A549 treated with RU486 at 1 μM for 4 hours (cell line): ENCODE data around the gene CDKN2C. TPM values are rescaled to one million over a fixed set of nuclear protein-coding genes. Genes with fewer than 3 reads are reported as not detected.

Experiments used
- total RNA-seq: library from RNA; stranded (reverse); fragments of 200-300 nt; extraction: Qiagen RNA extraction; gene quantifications from 5 replicates; pipeline ENCODE4 v1.2.3, GENCODE V29; 2022; ENCODE audit warnings: low read depth

CDKN2C gene
- 10.4 to 12.7 TPM (median 11.7 TPM) in 5 replicates for total RNA-seq

GRCh38 chr1:50969611-50970508, at the start of gene CDKN2C:
Gene CDKN2C (plus strand): TSS chr1:50970245. CDS start chr1:50970369, 124 bp downstream.

DNA sequence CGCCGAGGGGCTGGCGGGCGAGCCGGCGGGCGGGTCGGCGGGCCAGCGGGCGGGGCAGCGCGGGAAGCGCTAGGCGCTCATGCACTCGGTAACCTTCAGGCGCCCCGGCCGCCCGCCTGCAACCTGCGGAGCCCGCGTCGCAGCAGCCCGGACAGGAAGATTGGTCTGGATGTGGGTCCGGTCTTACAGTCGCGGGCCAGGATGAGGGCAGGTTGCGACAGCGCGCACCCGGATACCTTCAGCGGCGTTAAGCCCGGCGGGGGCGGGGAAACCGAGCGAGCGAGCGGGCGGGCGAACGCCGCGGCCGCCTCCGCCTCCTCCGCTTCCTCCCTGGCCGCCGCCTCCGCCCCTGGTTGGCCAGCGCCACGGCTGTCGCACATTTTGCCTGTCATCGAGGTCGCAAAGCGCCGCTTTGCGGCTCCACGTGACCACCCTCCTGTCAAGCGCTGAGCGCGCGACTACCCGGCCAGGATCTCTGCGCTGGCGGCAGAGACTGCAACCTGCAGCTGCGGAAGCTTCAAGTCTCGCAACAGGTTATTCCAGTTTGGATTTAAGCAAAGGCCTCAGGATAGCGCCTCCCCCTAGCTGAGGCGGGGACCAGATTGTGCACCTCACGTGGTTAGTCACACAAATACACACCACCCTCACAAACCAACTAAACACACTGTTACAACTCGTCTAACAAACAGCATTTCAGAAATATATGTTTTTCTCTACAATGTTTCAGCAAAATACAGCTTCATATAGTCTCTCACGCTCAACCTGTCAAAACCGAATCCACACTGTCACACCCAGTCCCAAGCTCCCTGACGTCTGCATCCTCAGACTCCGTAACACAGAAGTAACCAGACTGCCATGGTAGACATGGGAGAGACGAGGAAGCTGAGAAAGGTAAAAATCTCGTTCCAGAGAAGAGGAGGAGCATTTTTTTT, 9.9 kb upstream of the CDKN2C start, which contains the start of gene FAF1:
Gene FAF1, minus strand, starts transcription at position 355 of the 932 bp plus-strand sequence. CDS start 456 bp downstream, outside the sequence.

Other genes starting within 250 kb of the CDKN2C start
- 37.0 to 41.8 TPM (median 39.0 TPM) in 5 replicates for gene FAF1, start 10.0 kb upstream of the CDKN2C start, total RNA-seq
- not detected in 5 replicates for gene C1orf185, start 132.0 kb downstream of the CDKN2C start, total RNA-seq